Upper lobe of right lung (tissue), 1 donor: ENCODE data around the gene TTC39C. TPM values are rescaled to one million over a fixed set of nuclear protein-coding genes. Genes with fewer than 3 reads are reported as not detected.

Experiments used
- ATAC-seq: fragments of 200-7000 bp; cut with Tn5 transposase; one replicate; pipeline ENCODE4 v1.9.1; 2020; ENCODE audit warnings: mild to moderate bottlenecking, moderate library complexity
- DNase-seq: peaks from one replicate; pipeline ENCODE4 v3.0.0-alpha.2; 2020
- H3K27ac ChIP-seq: fragments of 200-600 bp; one replicate; pipeline ENCODE4 v1.8.0; 2022
- H3K27me3 ChIP-seq: fragments of 200-600 bp; one replicate; pipeline ENCODE4 v1.8.0; 2022; ENCODE audit warnings: mild to moderate bottlenecking
- H3K36me3 ChIP-seq: fragments of 200-600 bp; one replicate; pipeline ENCODE4 v1.8.0; 2022
- H3K4me1 ChIP-seq: fragments of 200-600 bp; one replicate; pipeline ENCODE4 v1.8.0; 2022
- H3K4me3 ChIP-seq: fragments of 200-600 bp; one replicate; pipeline ENCODE4 v1.8.0; 2022; ENCODE audit warnings: mild to moderate bottlenecking
- H3K9me3 ChIP-seq: fragments of 200-600 bp; one replicate; pipeline ENCODE4 v1.8.0; 2022
- intact Hi-C: fragments of 100-400 bp; cut with DNase I; formaldehyde crosslinking; loops from one replicate; pipeline ENCODE4 v1.11.0; 2022
- total RNA-seq: library from RNA; stranded (reverse); fragmentation: NEBNext Ultra II Directional; extraction: Animal tissue kit (Norgen Biotek cat#: 25700); gene quantifications from one replicate; pipeline ENCODE4 v1.2.1, GENCODE V29; 2021
- TF ChIP-seq, protein P1 (sequence below): fragments of 200-600 bp; IDR thresholded peaks from one replicate; pipeline ENCODE4 v1.8.0; 2022; ENCODE audit warnings: antibody characterized with exemption
- donor health status: DM: no; HTN: yes; CAD: no; lungs with severe emphysema.

TTC39C gene
- total RNA-seq, 1 donor from 2014 or later, result 14.8 TPM

DNA sequence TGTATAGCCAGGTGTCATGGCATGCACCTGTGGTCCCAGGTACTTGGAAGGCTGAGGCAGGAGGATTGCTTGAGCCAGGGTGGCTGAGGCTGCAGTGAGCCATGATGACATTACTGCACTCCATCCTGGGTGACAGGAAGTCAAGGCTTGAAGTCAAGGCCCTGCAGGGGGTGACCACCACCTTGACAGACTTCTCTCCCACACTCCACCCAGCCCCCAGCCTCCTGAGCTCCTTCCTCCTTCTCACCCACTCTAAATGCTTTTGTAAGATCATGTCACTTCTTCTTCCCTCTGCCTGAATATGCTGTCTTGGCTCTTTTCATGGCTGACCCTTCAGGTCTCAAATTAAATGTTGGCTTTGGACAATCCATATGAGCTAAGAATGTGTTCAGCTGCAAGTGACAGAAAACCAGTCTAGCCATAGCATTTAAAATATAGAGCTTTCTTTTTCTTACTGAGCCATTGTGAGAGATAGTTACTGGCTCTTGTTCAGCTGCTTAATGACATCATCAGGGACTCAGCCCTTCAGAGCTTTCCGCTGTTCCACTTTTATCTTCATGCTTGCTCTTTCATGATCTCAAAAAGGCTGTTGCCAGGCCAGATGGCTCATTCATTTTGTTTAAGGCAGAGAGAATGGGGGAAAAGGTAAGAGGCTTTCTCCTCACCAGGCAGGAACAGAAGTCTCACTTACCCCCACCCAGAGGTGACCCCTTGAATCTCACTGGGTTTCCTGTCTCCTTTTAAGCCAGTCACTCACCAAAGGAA lies 36.7 kb upstream of the TTC39C start:
- Histone ChIP-seq H3K4me1 (no peaks in the 10 kb centered on the region), H3K27me3 (no peaks in the 10 kb centered on the region), H3K9me3 (no peaks in the 10 kb centered on the region), H3K36me3 (no peaks in the 10 kb centered on the region), H3K4me3 (no peak overlapping the region), H3K27ac (no peak overlapping the region)
- no peak for DNase-seq
- TF ChIP-seq, protein P1, sequence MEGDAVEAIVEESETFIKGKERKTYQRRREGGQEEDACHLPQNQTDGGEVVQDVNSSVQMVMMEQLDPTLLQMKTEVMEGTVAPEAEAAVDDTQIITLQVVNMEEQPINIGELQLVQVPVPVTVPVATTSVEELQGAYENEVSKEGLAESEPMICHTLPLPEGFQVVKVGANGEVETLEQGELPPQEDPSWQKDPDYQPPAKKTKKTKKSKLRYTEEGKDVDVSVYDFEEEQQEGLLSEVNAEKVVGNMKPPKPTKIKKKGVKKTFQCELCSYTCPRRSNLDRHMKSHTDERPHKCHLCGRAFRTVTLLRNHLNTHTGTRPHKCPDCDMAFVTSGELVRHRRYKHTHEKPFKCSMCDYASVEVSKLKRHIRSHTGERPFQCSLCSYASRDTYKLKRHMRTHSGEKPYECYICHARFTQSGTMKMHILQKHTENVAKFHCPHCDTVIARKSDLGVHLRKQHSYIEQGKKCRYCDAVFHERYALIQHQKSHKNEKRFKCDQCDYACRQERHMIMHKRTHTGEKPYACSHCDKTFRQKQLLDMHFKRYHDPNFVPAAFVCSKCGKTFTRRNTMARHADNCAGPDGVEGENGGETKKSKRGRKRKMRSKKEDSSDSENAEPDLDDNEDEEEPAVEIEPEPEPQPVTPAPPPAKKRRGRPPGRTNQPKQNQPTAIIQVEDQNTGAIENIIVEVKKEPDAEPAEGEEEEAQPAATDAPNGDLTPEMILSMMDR, result no peak
- ATAC-seq, result peak; percentile 73
- intact Hi-C loops, result no loop called here

DNA sequence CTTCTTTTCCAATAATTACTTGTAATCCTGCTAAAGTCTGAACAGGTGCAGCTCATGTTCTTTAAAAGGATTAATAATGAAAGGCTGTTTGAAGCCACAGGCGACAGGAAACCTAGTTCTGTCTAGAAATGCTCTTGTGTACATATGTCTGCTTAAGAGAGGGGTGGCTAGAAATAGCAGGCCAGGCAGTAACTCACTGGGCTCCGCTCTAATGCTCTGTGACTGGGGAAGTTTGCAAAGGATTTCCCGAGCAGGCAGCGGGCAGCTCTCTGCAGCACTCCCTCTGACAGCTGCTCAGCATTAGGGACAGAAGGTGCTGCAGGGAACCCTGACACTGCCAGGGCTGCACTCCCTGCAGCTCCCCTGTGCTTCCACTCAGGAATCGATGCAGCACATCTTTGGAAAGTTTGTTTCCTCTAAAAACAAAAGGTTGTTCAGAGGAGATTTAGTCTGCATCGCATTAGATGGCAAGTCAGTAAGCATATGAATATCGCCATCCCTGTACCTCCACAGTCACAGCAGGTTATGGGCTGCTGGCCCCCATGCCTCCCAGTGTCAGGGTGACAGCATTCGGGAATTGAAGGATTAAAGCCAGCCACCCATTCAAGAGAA lies 33.1 kb upstream of the TTC39C start:
- intact Hi-C loops, result no loop called here

DNA sequence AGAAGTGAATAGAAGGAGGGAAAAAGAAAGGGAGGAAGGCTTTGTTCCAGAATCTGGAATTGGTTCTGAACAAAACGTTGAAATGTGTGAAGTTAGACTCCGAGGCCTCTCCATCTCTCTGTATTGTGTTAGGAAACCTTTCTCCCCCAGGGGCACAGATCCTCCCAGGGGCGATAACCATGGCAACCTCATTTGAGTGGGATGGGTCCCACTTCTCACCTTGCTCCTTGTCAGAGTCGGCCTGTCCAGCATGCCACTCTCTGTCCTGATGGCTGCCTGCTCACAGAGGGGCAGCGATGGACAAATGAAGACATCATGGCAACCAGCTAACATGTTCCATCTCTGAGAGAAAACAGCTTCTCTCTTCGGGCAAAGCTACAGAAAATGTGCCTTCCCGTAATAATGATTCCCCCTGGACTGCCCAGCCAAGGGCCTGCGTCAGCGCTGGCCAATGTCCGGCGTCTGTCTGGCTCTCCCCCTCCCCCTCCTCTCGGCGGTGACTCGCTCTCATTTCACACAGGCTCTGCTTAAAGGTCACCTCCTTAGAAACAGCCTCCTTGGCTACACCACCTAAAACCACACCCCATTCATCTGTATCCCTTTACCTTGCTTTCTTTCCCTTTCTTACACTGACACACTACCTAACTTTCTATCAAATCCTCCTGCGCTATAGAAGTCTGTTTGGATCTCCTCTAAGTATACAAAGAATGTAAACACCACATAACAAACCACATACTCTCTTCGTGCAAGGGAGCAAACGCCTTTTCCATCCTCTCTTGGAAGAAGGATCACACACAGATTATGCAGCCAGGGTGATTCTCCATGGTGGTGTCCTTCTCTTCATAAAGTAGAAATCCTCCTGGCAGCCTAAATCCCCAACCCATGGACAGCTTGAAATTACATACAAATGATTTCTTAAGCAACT lies 32.1 kb upstream of the TTC39C start:
- TF ChIP-seq, protein P1, result no peak
- H3K27me3 ChIP-seq, result no peaks in the 10 kb centered on the region
- no peak overlapping the region for H3K27ac ChIP-seq

More for the DNA sequence above, 33.1 kb upstream of the TTC39C start:
- H3K27ac ChIP-seq, result no peak overlapping the region
- no peak overlapping the region for H3K4me3 ChIP-seq
- DNase-seq, result no peak
- no peaks in the 10 kb centered on the region for H3K4me1 ChIP-seq
- no peaks in the 10 kb centered on the region for H3K36me3 ChIP-seq
- TF ChIP-seq, protein P1, result no peak
- H3K27me3 ChIP-seq, result no peaks in the 10 kb centered on the region
- ATAC-seq, result no peak
- H3K9me3 ChIP-seq, result no peaks in the 10 kb centered on the region

DNA sequence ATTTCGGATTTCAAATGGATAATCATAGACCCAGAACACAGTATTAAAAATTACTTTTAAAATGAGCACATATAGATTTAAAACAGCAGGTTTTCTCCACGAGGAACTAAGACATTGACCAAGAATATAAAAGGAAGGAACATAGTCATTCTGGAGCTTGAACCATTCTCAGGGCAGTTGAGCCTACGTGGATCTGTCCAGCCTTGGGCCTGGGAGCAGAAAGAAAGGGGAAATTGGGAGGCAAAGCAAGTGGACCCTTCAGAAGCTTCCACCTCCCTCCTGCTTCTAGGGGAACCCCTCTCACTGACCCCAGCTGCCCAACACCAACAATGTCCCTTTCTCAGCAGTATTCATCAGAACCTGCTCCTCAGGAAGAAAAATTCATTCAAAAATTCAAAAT lies 31.4 kb upstream of the TTC39C start:
- no peak overlapping the region for H3K4me3 ChIP-seq
- TF ChIP-seq, protein P1, result no peak
- H3K4me1 ChIP-seq, result no peaks in the 10 kb centered on the region
- no peaks in the 10 kb centered on the region for H3K27me3 ChIP-seq
- no peaks in the 10 kb centered on the region for H3K36me3 ChIP-seq
- ATAC-seq (no peak), DNase-seq (no peak)
- no peak overlapping the region for H3K27ac ChIP-seq
- no peaks in the 10 kb centered on the region for H3K9me3 ChIP-seq
- intact Hi-C loops, result no loop called here

More for the DNA sequence above, 32.1 kb upstream of the TTC39C start:
- DNase-seq (no peak), ATAC-seq (peak; percentile 55)
- no peak overlapping the region for H3K4me3 ChIP-seq
- H3K36me3 ChIP-seq, result no peaks in the 10 kb centered on the region
- no peaks in the 10 kb centered on the region for H3K4me1 ChIP-seq
- intact Hi-C loops, result no loop called here
- no peaks in the 10 kb centered on the region for H3K9me3 ChIP-seq

DNA sequence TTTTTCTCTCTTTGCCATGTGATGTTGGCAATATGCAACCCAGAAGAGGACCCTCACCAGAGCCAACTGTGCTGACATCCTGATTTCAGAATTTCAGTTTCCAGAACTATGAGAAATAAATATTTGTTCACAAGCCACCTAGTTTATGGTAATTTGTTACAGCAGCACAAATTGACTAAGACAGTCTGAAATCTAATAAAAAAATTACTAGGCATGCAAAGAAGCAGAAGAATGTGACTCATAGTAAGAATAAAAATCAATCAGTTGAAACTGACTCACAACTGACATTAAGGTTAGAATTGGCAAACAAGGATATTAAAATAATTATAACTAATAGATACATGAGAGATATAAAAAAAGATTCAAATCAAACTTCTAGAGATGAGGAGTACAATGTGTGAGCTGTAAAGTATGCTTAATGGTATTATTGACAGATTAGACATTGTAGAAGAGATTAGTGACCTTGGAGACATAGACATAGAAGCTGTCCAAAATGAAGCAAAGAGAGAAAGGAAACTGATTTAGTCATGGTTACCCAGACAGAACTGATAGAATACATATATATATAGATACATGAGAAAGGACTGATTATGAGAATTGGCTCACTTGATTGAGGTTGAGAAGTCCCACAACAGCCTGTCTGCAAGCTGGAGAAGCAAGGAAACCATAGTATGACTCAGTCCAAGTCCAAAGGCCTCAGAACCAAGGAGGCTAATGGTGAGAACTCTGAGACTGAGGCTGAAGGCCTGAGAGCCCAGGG lies 27.8 kb upstream of the TTC39C start:
- no peaks in the 10 kb centered on the region for H3K36me3 ChIP-seq
- intact Hi-C loops, result no loop called here
- H3K27ac ChIP-seq, result no peak overlapping the region
- TF ChIP-seq, protein P1, result no peak
- H3K4me1 ChIP-seq, result no peaks in the 10 kb centered on the region
- H3K9me3 ChIP-seq, result no peaks in the 10 kb centered on the region
- H3K4me3 ChIP-seq, result no peak overlapping the region
- H3K27me3 ChIP-seq, result no peaks in the 10 kb centered on the region
- DNase-seq (no peak), ATAC-seq (no peak)
